Gastrocnemius medialis (tissue), 4 donors: Measurements from ENCODE around the gene LSM14A. TPM values are rescaled to one million over a fixed set of nuclear protein-coding genes. Genes with fewer than 3 reads are reported as not detected.
"Not testable (repeated sequence)": the region's sequence is repeated elsewhere in the genome, so short reads cannot be mapped to it uniquely, and the experiment has no call there.

ENCODE experiments used
- ATAC-seq, 2 donors: fragments of 150-250 bp; one replicate each; pipeline ENCODE4 v1.9.1; 2016
- DNase-seq, 2 donors: peaks; one replicate each; pipeline ENCODE4 v3.0.0-alpha.2; 2019
- H3K27ac ChIP-seq, 4 donors: fragments of 200-600 bp; sonication (generic); 1 replicate in 1 of 4; 2 replicates in 3 of 4; pipeline ENCODE4 v1.5.1; 2016 to 2018; ENCODE audit warnings: mild to moderate bottlenecking in 2 of 4, moderate library complexity in 1 of 4
- H3K27me3 ChIP-seq, 3 donors: fragments of 200-600 bp; sonication (generic) in 2 of 3; 1 replicate in 1 of 3; 2 replicates in 2 of 3; pipeline versions ENCODE4 v1.5.1 to v1.6.0; 2016 to 2019; ENCODE audit warnings: mild to moderate bottlenecking in 1 of 3, moderate library complexity in 1 of 3
- H3K36me3 ChIP-seq, 2 donors: fragments of 200-600 bp; sonication (generic) in 1 of 2; one replicate each; pipeline ENCODE4 v1.5.1; 2017 to 2018
- H3K4me1 ChIP-seq, 2 donors: fragments of 200-600 bp; sonication (generic) in 1 of 2; one replicate each; pipeline ENCODE4 v1.5.1; 2016 to 2017; ENCODE audit warnings: mild to moderate bottlenecking in 2 of 2
- H3K4me3 ChIP-seq, 4 donors: fragments of 200-600 bp; sonication (generic) in 3 of 4; 1 replicate in 1 of 4; 2 replicates in 3 of 4; pipeline ENCODE4 v1.5.1; 2016 to 2019; ENCODE audit warnings: mild to moderate bottlenecking in 2 of 4
- H3K9me3 ChIP-seq, 3 donors: fragments of 200-600 bp; sonication (generic) in 2 of 3; 1 replicate in 1 of 3; 2 replicates in 2 of 3; pipeline ENCODE4 v1.5.1; 2016 to 2019
- CTCF ChIP-seq, 5 experiments: fragments of 450-650 bp in 3 of 5; fragments of 200-600 bp in 2 of 5; sonication (generic) in 2 of 5; IDR thresholded peaks in 4 of 5; conservative IDR thresholded peaks in 1 of 5; 1 replicate in 4 of 5; 2 replicates in 1 of 5; pipeline ENCODE4 v1.5.1; 2016 to 2019; ENCODE audit warnings: antibody characterized with exemption in 5 of 5, mild to moderate bottlenecking in 3 of 5, moderate library complexity in 3 of 5
- POLR2A ChIP-seq, 2 donors: fragments of 450-650 bp; IDR thresholded peaks; one replicate each; pipeline ENCODE4 v1.6.1; 2017; ENCODE audit warnings: antibody characterized with exemption in 2 of 2, mild to moderate bottlenecking in 2 of 2, moderate library complexity in 2 of 2
- in situ Hi-C, 4 donors: fragments of 200-750 bp; cut with MboI; loops; one replicate each; pipeline versions ENCODE4 v1.15.0 to v1.8.0; 2017; ENCODE audit warnings: low sequenced_read_pairs in 4 of 4
- intact Hi-C: fragments of 100-400 bp; cut with DNase I; formaldehyde crosslinking; loops from one replicate; pipeline ENCODE4 v1.15.1; 2023; ENCODE audit warnings: low total_unique reads
- total RNA-seq, 4 donors: library from RNA; depleted of rRNA; stranded (reverse); fragments of >200 nt; gene quantifications; one replicate each; pipeline versions ENCODE4 v1.1.0 to v1.2.3, GENCODE V29; 2016

The LSM14A gene
- total RNA-seq, 4 donors from 2014 or later, result 104 to 120 (median 115) TPM

GRCh38 chr19:34191355-34191962 is 19.2 kb downstream of the LSM14A start:
- no peaks in the 10 kb centered on the region for H3K9me3 ChIP-seq
- no peak for ATAC-seq
- no peak overlapping the region for H3K27ac ChIP-seq
- in situ Hi-C loops (no loop called here), intact Hi-C loops (no loop called here)
- peaks cover 0 to 26% of the 10 kb centered on the region in 2 donors for H3K36me3 ChIP-seq
- H3K4me1 ChIP-seq, result peaks cover 49 to 53% of the 10 kb centered on the region in 2 donors
- H3K27me3 ChIP-seq, result no peaks in the 10 kb centered on the region
- no peak for DNase-seq
- TF ChIP-seq POLR2A (IDR thresholded peaks at IDR 0.05), result no peak
- TF ChIP-seq CTCF (IDR thresholded peaks at IDR 0.05 in 4 of 5, conservative IDR thresholded peaks at IDR 0.05 in 1 of 5), result no peak
- H3K4me3 ChIP-seq, result no peak overlapping the region

- TF ChIP-seq CTCF (IDR thresholded peaks at IDR 0.05 in 4 of 5, conservative IDR thresholded peaks at IDR 0.05 in 1 of 5) (no peak), POLR2A (IDR thresholded peaks at IDR 0.05) (no peak)
- in situ Hi-C loops, result no loop called here
- intact Hi-C loops, result no loop called here
Observed at GRCh38 chr19:34193439-34193838, 21.1 kb downstream of the LSM14A start.

GRCh38 chr19:34193876-34194275 is 21.6 kb downstream of the LSM14A start:
- no peak for ATAC-seq
- in situ Hi-C loops, result no loop called here
- Histone ChIP-seq H3K27me3 (no peaks in the 10 kb centered on the region), H3K9me3 (no peaks in the 10 kb centered on the region), H3K27ac (no peak overlapping the region), H3K4me1 (peaks cover 34 to 38% of the 10 kb centered on the region in 2 donors), H3K36me3 (peaks cover 0 to 50% of the 10 kb centered on the region in 2 donors), H3K4me3 (no peak overlapping the region)
- DNase-seq, result no peak
- TF ChIP-seq POLR2A (IDR thresholded peaks at IDR 0.05) (no peak), CTCF (IDR thresholded peaks at IDR 0.05 in 4 of 5, conservative IDR thresholded peaks at IDR 0.05 in 1 of 5) (no peak)
- intact Hi-C loops, result no loop called here

More at GRCh38 chr19:34193439-34193838, 21.1 kb downstream of the LSM14A start:
- H3K27ac ChIP-seq, result no peak overlapping the region
- ATAC-seq (no peak), DNase-seq (no peak)
- no peaks in the 10 kb centered on the region for H3K27me3 ChIP-seq
- no peak overlapping the region for H3K4me3 ChIP-seq
- H3K36me3 ChIP-seq, result peaks cover 0 to 45% of the 10 kb centered on the region in 2 donors
- peaks cover 38 to 40% of the 10 kb centered on the region in 2 donors for H3K4me1 ChIP-seq
- no peaks in the 10 kb centered on the region for H3K9me3 ChIP-seq

GRCh38 chr19:34201133-34201532 is 28.8 kb downstream of the LSM14A start:
- H3K27ac ChIP-seq, result no peak overlapping the region
- H3K36me3 ChIP-seq, result peaks cover 0 to 53% of the 10 kb centered on the region in 2 donors
- TF ChIP-seq POLR2A (IDR thresholded peaks at IDR 0.05) (no peak), CTCF (IDR thresholded peaks at IDR 0.05 in 4 of 5, conservative IDR thresholded peaks at IDR 0.05 in 1 of 5) (no peak)
- H3K4me1 ChIP-seq, result no peaks in the 10 kb centered on the region
- H3K4me3 ChIP-seq, result no peak overlapping the region
- no peaks in the 10 kb centered on the region for H3K9me3 ChIP-seq
- in situ Hi-C loops, result no loop called here
- no peaks in the 10 kb centered on the region for H3K27me3 ChIP-seq
- no peak for DNase-seq
- no peak for ATAC-seq
- intact Hi-C loops, result no loop called here

GRCh38 chr19:34205324-34205723 is 33.0 kb downstream of the LSM14A start:
- in situ Hi-C loops, DNase-seq, ATAC-seq, H3K27ac ChIP-seq, H3K4me1 ChIP-seq, intact Hi-C loops, H3K27me3 ChIP-seq, H3K4me3 ChIP-seq, H3K9me3 ChIP-seq: not testable (repeated sequence)
- peaks cover 0 to 31% of the 10 kb centered on the region in 2 donors for H3K36me3 ChIP-seq
